Stimulated activated CD8-positive, alpha-beta memory T cell treated with anti-CD3 and anti-CD28 coated beads, Interleukin-4, amount 100 ng/mL, for 24 hours (primary cell): Measurements from ENCODE around the gene TADA1.
A peak's percentile ranks its signal among the peaks of the same experiment; 100 is the strongest.
"Not testable (repeated sequence)": the region's sequence is repeated elsewhere in the genome, so short reads cannot be mapped to it uniquely, and the experiment has no call there.

Source experiments
- DNase-seq: peaks from one replicate; pipeline ENCODE4 v3.0.0-alpha.2; 2020; ENCODE audit warnings: low read depth

The TADA1 gene

GRCh38 chr1:166843769-166844596 is 32.1 kb downstream of the TADA1 start:
- no peak for DNase-seq

GRCh38 chr1:166843322-166843721 is 32.7 kb downstream of the TADA1 start:
- no peak for DNase-seq

DNA sequence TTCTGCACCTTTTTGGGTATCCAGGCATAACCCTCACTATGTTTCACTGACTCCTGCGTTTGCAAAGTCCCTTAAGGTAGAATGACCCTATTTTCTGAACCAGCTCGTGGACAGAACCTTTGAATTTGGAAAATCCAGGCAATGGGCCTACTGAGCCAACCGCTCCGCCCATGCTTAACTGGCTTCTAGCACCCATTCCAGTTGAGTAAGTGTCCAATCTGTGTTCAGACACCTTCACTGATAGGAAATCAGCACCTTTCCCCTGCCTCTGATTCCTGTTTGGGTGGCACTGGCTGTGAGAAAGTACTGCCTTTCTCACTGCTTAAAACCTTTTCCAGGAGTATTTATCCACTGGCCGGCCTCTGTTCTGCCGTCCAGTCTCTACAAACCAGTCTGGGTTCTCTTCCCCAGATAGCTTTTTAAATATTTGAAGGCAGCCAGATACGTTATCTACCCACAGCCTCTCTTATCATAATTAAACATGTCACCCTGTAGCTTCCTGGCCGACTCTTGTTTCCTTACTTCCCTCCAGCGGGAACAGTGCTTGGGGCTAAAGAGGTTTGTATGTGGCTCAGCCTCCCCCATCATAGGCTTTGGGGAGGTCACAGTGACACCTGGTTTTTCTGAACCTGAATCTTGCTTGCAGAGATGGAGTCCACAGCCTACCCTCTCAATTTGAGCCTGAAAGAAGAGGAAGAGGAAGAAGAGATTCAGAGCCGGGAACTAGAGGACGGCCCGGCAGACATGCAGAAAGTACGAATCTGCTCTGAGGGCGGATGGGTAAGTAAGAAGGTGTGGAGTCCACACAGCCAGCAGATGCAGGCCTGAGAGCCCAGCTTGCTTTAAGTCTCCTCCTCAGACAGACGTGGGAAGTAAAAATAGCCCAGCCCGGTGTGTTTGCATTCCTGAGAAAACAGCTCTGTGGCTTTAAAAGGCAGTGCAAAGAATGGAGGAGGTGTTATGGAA is 35.5 kb downstream of the TADA1 start:
- DNase-seq: no peak

DNA sequence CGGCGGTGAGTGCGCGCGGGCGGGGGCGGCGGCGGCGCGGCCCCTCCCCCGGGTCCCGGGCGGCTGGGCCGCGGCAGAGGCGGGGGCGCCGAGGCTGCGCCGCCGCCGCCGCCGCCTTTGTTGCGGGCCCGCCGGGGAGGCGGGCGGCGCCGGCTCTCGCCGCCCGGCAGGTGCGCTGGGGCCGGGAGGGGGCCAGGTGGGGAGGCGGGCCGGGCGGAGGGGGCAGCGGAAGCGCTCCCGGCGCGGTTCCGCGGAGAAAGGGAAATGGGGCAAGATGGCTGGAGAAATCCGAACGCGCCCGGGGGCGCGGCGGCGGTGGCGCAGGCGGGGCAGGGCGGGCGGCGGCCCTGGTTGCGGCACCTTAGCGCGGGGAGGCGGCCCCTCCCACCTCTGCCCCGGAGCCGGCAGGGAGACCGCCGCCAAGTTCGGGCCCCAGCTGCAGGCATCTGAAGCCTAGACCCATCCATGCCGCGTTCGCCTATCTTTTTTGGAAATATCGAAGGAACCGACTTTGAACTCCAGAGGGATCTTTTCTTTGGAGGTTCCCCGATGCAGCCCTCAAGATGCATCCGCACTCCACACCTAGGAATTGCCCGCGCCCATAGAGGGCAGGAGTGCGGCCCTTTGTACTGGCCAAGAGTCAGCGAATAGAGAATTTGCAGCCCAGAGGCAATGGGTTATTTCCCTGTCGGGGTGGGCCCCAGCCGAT is 36.3 kb downstream of the TADA1 start:
- DNase-seq: peak; percentile 44

DNA sequence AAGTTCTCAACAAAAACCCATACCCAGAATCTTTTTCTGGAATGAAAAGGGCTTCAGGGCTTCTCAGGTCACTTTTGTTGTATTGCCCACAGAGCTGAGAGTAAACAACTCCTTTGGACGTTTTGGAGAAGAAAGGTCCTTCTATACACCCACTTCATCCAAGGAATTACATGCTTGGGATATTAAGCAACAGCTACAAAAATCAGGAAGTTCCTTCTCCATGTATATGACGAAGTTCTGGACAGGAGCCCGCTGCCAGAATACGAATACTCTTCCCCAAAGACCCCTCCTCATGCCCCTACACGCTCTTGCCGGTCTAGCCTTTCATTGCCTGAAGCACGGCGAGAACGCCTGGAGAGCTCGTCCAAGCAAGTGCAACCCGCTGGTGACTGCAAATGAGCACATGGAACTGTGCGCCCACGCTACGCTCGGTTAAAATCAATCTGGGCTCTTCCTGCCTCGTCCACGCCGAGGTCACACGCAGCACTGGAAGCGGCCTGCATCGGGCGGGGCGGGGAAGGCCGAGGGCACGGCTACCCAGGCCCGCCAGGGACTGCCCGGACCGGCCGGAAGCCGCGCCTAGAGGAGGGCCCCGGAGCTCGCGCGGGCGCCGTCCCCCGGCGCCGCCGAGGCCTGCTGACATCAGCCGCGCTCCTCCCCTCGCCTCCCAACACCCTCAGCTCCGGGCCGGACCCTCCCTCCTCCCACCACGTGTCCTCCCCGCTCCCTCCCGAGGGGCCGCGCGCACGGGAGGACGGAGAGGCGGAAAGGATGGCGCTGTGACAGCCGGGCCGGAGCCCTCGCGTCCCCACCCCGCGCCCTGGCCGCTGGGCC is 37.1 kb downstream of the TADA1 start, which contains the start of gene POGK:
TSS of gene POGK (plus strand) at position 710 of the 834 bp plus-strand sequence. CDS start 1,482 bp downstream, outside the sequence.
- DNase-seq: peak; percentile 81

GRCh38 chr1:166836733-166837132 is 39.3 kb downstream of the TADA1 start:
- no peak for DNase-seq

- DNase-seq: not testable (repeated sequence)
Measured at GRCh38 chr1:166829762-166830161, 46.3 kb downstream of the TADA1 start.

- no peak for DNase-seq
Measured at GRCh38 chr1:166827426-166827825, 48.6 kb downstream of the TADA1 start.

- DNase-seq: no peak
Measured at GRCh38 chr1:166822385-166822784, 53.7 kb downstream of the TADA1 start.

GRCh38 chr1:166819974-166820373 is 56.1 kb downstream of the TADA1 start:
- no peak for DNase-seq

DNA sequence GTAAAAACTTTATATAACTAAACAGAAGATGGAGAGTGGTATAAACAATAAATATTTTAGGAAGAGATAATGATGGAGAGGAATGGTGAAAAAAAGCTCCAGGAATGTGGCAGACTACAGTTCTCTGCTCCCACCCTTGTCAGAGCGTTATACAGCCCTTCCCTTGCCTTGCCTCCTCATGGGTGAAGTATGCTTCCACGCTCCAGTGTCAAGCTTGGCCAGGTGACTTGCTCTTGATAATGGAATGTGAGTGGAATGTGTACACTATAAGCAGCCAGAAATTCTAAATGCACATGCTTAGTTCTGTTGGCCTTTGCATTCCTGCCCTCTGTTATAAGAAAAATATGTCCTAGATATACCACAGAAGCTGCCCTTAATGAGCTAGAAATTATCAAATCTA is 61.5 kb downstream of the TADA1 start:
- no peak for DNase-seq

DNA sequence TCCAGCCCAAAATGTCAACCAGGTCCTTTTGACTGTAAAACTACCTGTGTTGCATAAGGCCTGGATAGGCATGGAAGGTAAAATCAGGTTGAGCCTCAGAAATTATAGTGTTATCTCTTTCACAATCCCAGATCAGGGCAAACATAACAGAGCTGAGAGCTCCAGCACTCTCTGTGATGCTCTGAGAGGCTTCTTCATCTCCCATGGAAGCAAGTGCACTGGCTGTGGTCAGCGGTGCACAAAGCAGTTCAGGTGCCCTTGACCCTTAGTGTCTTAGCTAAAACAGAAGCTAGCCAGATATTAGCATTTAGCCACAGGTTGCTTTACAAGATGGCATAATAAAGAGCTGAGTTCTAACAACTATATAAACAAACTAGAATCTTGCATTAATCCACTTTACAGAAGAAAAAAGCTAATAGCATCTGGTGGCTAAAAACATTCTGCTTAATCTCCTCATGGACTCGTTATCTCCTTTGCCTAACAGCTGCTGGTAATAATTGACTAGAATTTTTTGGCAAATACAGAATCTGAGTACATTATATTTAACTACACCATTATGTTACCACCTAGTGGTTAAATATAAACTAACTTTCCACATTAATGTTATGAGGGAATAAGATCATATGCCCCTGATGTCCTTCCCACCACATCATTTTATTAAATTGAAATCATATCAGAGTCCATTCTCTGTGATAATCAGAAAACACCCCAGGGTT is 62.4 kb downstream of the TADA1 start:
- DNase-seq: no peak

- DNase-seq: no peak
Measured at GRCh38 chr1:166811691-166812090, 64.4 kb downstream of the TADA1 start.

DNA sequence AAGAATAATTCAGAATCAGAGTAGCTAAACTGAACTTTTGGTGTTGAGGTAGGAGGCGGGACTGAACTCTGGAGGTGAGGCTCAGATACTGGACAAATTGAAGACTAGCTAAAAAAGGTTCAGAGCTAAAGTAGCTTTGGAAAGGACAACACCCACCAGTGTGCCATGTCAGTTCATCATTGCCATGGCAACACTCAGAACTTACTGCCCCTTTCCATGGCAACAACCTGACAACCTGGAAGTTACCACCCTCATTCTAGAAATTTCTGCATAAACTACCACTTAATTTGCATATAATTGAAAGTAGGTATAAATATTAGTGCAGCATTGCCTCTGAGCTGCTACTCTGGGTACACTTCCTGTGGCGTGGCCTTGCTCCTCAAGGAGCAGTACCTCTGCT is 67.1 kb downstream of the TADA1 start:
- DNase-seq: no peak
